ENCODE results near the gene MDM2.

DNA sequence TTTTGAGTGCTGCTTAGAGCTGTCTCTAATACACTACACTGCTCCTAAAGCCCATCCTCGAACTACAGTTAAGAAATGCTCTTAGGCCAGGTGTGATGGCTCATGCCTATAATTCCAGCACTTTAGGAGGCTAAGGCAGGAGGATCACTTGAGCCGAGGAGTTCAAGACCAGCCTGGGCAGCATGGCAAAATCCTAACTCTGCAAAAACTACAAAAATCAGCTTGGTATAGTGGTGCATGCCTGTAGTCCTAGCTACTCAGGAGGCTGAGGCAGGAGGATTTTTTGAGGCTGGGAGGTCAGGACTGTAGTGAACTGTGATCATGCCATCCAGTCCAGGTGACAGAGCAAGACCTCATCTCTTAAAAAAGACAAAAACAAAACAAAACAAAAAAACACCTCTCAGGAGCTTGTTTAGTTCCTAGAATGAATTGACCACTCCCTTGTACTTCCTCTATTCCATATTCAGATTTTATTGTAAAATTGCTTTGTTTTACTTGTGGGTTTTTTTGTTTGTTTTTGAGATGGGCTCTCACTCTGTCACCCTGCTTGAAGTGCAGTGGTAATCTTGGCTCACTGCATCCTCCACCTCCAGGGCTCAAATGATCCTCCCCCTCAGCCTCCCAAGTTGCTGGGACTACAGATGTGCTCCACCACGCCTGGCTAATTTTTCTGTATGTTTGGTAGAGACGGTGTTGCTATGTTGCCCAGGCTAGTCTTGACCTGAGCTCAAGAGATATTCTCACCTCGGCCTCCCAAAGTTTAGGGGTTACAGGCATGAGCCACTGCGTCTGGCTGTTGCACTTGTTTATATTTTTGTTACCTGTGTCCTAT is 13.6 kb downstream of the MDM2 start:
- TF ChIP-seq CTCF (IDR thresholded peaks at IDR 0.05 in 8 of 11, conservative IDR thresholded peaks at IDR 0.05 in 3 of 11) (no peak), POLR2A (IDR thresholded peaks at IDR 0.05) (no peak), POLR2AphosphoS5 (IDR thresholded peaks at IDR 0.05) (no peak)

Measured in spleen (tissue), 7 donors.